Neural progenitor cell (in vitro differentiated cells): ENCODE results near the gene SEMA4A. TPM values are rescaled to one million over a fixed set of nuclear protein-coding genes. Genes with fewer than 3 reads are reported as not detected.

ENCODE experiments used
- DNase-seq: peaks from one replicate; pipeline ENCODE4 v3.0.0-alpha.2; 2016; ENCODE audit warnings: low spot score
- H2AFZ ChIP-seq: fragments of 200-600 bp; sonication (generic); replicated peaks from 2 replicates; pipeline ENCODE4 v1.6.1; 2016; ENCODE audit warnings: antibody characterized with exemption
- H3F3A ChIP-seq: fragments of 200-600 bp; sonication (generic); 2 replicates; pipeline ENCODE4 v1.6.1; 2016; ENCODE audit warnings: antibody characterized with exemption, low read depth
- H3K27ac ChIP-seq: fragments of 200-600 bp; sonication (generic); 2 replicates; pipeline ENCODE4 v1.5.1; 2016; ENCODE audit warnings: mild to moderate bottlenecking
- H3K27me3 ChIP-seq: fragments of 200-600 bp; sonication (generic); 2 replicates; pipeline ENCODE4 v1.6.1; 2016; ENCODE audit warnings: mild to moderate bottlenecking, moderate library complexity
- H3K36me3 ChIP-seq: fragments of 200-600 bp; sonication (generic); 2 replicates; pipeline ENCODE4 v1.5.1; 2016
- H3K4me1 ChIP-seq: fragments of 200-600 bp; sonication (generic); 2 replicates; pipeline ENCODE4 v1.6.1; 2016; ENCODE audit warnings: mixed run types
- H3K4me2 ChIP-seq: fragments of 200-600 bp; sonication (generic); 2 replicates; pipeline ENCODE4 v1.6.1; 2016
- H3K4me3 ChIP-seq: fragments of 200-600 bp; sonication (generic); 2 replicates; pipeline ENCODE4 v1.5.1; 2016
- H3K79me2 ChIP-seq: fragments of 200-600 bp; sonication (generic); 2 replicates; pipeline ENCODE4 v1.6.1; 2016; ENCODE audit warnings: low read depth
- H3K9ac ChIP-seq: fragments of 200-600 bp; sonication (generic); 2 replicates; pipeline ENCODE4 v1.6.1; 2016
- H3K9me3 ChIP-seq: fragments of 200-600 bp; sonication (generic); 2 replicates; pipeline ENCODE4 v1.5.1; 2016; ENCODE audit warnings: low read depth
- H4K20me1 ChIP-seq: fragments of 200-600 bp; sonication (generic); 2 replicates; pipeline ENCODE4 v1.6.1; 2016; ENCODE audit warnings: low read depth
- H3K27ac Mint-ChIP-seq: 3 replicates; pipeline ENCODE4 v1.8.0; 2021; ENCODE audit warnings: mixed read lengths
- H3K27me3 Mint-ChIP-seq: 2 replicates; pipeline ENCODE4 v1.8.0; 2022; ENCODE audit warnings: low read depth, mild to moderate bottlenecking, inconsistent platforms, moderate library complexity, mixed read lengths; ENCODE audit not compliant: insufficient read depth
- H3K36me3 Mint-ChIP-seq: 3 replicates; pipeline ENCODE4 v1.8.0; 2021; ENCODE audit warnings: mixed read lengths
- H3K4me1 Mint-ChIP-seq: 3 replicates; pipeline ENCODE4 v1.8.0; 2021; ENCODE audit warnings: mixed read lengths
- H3K4me3 Mint-ChIP-seq: 3 replicates; pipeline ENCODE4 v1.8.0; 2021; ENCODE audit warnings: mild to moderate bottlenecking, moderate library complexity, mixed read lengths
- H3K9me3 Mint-ChIP-seq: 3 replicates; pipeline ENCODE4 v1.8.0; 2020; ENCODE audit warnings: mixed read lengths
- EZH2 ChIP-seq: fragments of 200-600 bp; sonication (generic); IDR thresholded peaks from 2 replicates; pipeline ENCODE4 v1.6.1; 2017; ENCODE audit warnings: antibody characterized with exemption, mild to moderate bottlenecking, moderate library complexity
- EZH2phosphoT487 ChIP-seq: fragments of 200-600 bp; sonication (generic); IDR thresholded peaks from 2 replicates; pipeline ENCODE4 v1.6.1; 2017; ENCODE audit warnings: antibody characterized with exemption
- total RNA-seq: library from RNA; depleted of rRNA; stranded (reverse); fragments of >200 nt; gene quantifications from 2 replicates; pipeline ENCODE4 v1.2.3, GENCODE V29; 2015; ENCODE audit warnings: low replicate concordance
- TF ChIP-seq, protein P1 (sequence below): fragments of 200-600 bp; sonication (generic); IDR thresholded peaks from 2 replicates; pipeline ENCODE4 v1.5.1; 2017; ENCODE audit warnings: antibody characterized with exemption, mild to moderate bottlenecking

Gene SEMA4A
- total RNA-seq, 1 donor from 2014 or later: 0.69 TPM

- no peak overlapping the region for H3K9ac ChIP-seq
- H3K4me1 Mint-ChIP-seq: peaks cover 17% of the 10 kb centered on the region
- H3K9me3 ChIP-seq: no peaks in the 10 kb centered on the region
- no peak for TF ChIP-seq EZH2phosphoT487
- TF ChIP-seq EZH2: no peak
- TF ChIP-seq, protein P1, sequence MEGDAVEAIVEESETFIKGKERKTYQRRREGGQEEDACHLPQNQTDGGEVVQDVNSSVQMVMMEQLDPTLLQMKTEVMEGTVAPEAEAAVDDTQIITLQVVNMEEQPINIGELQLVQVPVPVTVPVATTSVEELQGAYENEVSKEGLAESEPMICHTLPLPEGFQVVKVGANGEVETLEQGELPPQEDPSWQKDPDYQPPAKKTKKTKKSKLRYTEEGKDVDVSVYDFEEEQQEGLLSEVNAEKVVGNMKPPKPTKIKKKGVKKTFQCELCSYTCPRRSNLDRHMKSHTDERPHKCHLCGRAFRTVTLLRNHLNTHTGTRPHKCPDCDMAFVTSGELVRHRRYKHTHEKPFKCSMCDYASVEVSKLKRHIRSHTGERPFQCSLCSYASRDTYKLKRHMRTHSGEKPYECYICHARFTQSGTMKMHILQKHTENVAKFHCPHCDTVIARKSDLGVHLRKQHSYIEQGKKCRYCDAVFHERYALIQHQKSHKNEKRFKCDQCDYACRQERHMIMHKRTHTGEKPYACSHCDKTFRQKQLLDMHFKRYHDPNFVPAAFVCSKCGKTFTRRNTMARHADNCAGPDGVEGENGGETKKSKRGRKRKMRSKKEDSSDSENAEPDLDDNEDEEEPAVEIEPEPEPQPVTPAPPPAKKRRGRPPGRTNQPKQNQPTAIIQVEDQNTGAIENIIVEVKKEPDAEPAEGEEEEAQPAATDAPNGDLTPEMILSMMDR: no peak
- peaks cover 23% of the 10 kb centered on the region for H3K79me2 ChIP-seq
- H3K4me2 ChIP-seq: no peak overlapping the region
- no peak for DNase-seq
- peaks cover 11% of the 10 kb centered on the region for H3K9me3 Mint-ChIP-seq
- no peak overlapping the region for H3K27ac Mint-ChIP-seq
- H3F3A ChIP-seq: no peaks in the 10 kb centered on the region
- no peaks in the 10 kb centered on the region for H3K36me3 ChIP-seq
- H3K36me3 Mint-ChIP-seq: peaks cover 2% of the 10 kb centered on the region
- H4K20me1 ChIP-seq: peaks cover 6% of the 10 kb centered on the region
- no peaks in the 10 kb centered on the region for H3K27me3 ChIP-seq
- H3K27ac ChIP-seq: no peak overlapping the region
- peaks cover 3% of the 10 kb centered on the region for H3K27me3 Mint-ChIP-seq
- H3K4me3 Mint-ChIP-seq: no peak overlapping the region
- H3K4me3 ChIP-seq: no peak overlapping the region
- H2AFZ ChIP-seq: no peak overlapping the region
- H3K4me1 ChIP-seq: peaks cover 3% of the 10 kb centered on the region
Observed at GRCh38 chr1:156191292-156191964, 38.0 kb downstream of the SEMA4A start.

DNA sequence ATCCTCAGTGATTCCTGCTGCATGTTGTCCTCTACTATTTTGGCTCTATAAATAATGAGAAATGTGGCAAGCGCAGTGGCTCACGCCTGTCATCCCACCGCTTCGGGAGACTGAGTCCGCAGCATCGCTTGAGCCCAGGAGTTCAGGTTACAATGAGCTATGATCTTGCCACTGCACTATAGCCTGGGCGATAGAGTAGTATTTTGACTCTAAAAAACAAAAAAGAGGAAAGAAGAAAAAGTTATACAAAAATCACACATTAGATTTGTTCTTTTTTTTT, 39.8 kb downstream of the SEMA4A start:
- peak overlapping the region; percentile 53 for H2AFZ ChIP-seq
- H3K27me3 Mint-ChIP-seq: peaks cover 2% of the 10 kb centered on the region
- no peaks in the 10 kb centered on the region for H3F3A ChIP-seq
- H3K9me3 Mint-ChIP-seq: peaks cover 3% of the 10 kb centered on the region
- peak overlapping the region; percentile 98 for H3K4me3 Mint-ChIP-seq
- H3K4me2 ChIP-seq: peak overlapping the region; percentile 63
- peaks cover 2% of the 10 kb centered on the region for H3K36me3 Mint-ChIP-seq
- H3K27ac Mint-ChIP-seq: peak overlapping the region; percentile 9
- H3K9ac ChIP-seq: no peak overlapping the region
- H3K9me3 ChIP-seq: no peaks in the 10 kb centered on the region
- H3K27ac ChIP-seq: peak overlapping the region; percentile 36
- no peaks in the 10 kb centered on the region for H3K27me3 ChIP-seq
- peak overlapping the region; percentile 84 for H3K4me3 ChIP-seq
- H3K4me1 Mint-ChIP-seq: peaks cover 17% of the 10 kb centered on the region
- TF ChIP-seq EZH2 (no peak), EZH2phosphoT487 (no peak)
- TF ChIP-seq, protein P1: no peak
- DNase-seq: no peak
- peaks cover 40% of the 10 kb centered on the region for H3K79me2 ChIP-seq
- H3K4me1 ChIP-seq: peaks cover 3% of the 10 kb centered on the region
- H4K20me1 ChIP-seq: peaks cover 6% of the 10 kb centered on the region
- no peaks in the 10 kb centered on the region for H3K36me3 ChIP-seq

- Mint-ChIP-seq H3K4me3 (peak within 1 kb of the TSS; percentile 98), H3K4me1 (peaks cover 17% of the 10 kb centered on the region), H3K27me3 (peaks cover 2% of the 10 kb centered on the region), H3K9me3 (peaks cover 3% of the 10 kb centered on the region), H3K36me3 (peaks cover 2% of the 10 kb centered on the region), H3K27ac (peak within 1 kb of the TSS; percentile 90)
- peak within 1 kb of the TSS; percentile 53 for H2AFZ ChIP-seq
- H3K4me3 ChIP-seq: peak within 1 kb of the TSS; percentile 84
- no peaks in the 10 kb centered on the region for H3K9me3 ChIP-seq
- TF ChIP-seq, protein P1: peak; percentile 57
- no peak for TF ChIP-seq EZH2phosphoT487
- no peak for TF ChIP-seq EZH2
- DNase-seq: peak; percentile 99
- peaks cover 3% of the 10 kb centered on the region for H3K4me1 ChIP-seq
- no peaks in the 10 kb centered on the region for H3K36me3 ChIP-seq
- H3F3A ChIP-seq: no peaks in the 10 kb centered on the region
- peaks cover 45% of the 10 kb centered on the region for H3K79me2 ChIP-seq
- H4K20me1 ChIP-seq: peaks cover 6% of the 10 kb centered on the region
- H3K4me2 ChIP-seq: peak within 1 kb of the TSS; percentile 85
- peak within 1 kb of the TSS; percentile 36 for H3K27ac ChIP-seq
- peak within 1 kb of the TSS; percentile 83 for H3K9ac ChIP-seq
- H3K27me3 ChIP-seq: no peaks in the 10 kb centered on the region
Observed at GRCh38 chr1:156193488-156194299, 40.3 kb downstream of the SEMA4A start, which contains the start of gene SLC25A44. Gene SLC25A44, plus strand, starts transcription at chr1:156194104. Its CDS starts 5,744 bp downstream, at chr1:156199848.
